Neural progenitor cell (in vitro differentiated cells): ENCODE data around the gene KLRC2. TPM values are rescaled to one million over a fixed set of nuclear protein-coding genes. Genes with fewer than 3 reads are reported as not detected.
"Not testable (repeated sequence)": the region's sequence is repeated elsewhere in the genome, so short reads cannot be mapped to it uniquely, and the experiment has no call there.

Experiments used
- DNase-seq: peaks from one replicate; pipeline ENCODE4 v3.0.0-alpha.2; 2016; ENCODE audit warnings: low spot score
- H2AFZ ChIP-seq: fragments of 200-600 bp; sonication (generic); replicated peaks from 2 replicates; pipeline ENCODE4 v1.6.1; 2016; ENCODE audit warnings: antibody characterized with exemption
- H3F3A ChIP-seq: fragments of 200-600 bp; sonication (generic); 2 replicates; pipeline ENCODE4 v1.6.1; 2016; ENCODE audit warnings: antibody characterized with exemption, low read depth
- H3K27ac ChIP-seq: fragments of 200-600 bp; sonication (generic); 2 replicates; pipeline ENCODE4 v1.5.1; 2016; ENCODE audit warnings: mild to moderate bottlenecking
- H3K27me3 ChIP-seq: fragments of 200-600 bp; sonication (generic); 2 replicates; pipeline ENCODE4 v1.6.1; 2016; ENCODE audit warnings: mild to moderate bottlenecking, moderate library complexity
- H3K36me3 ChIP-seq: fragments of 200-600 bp; sonication (generic); 2 replicates; pipeline ENCODE4 v1.5.1; 2016
- H3K4me1 ChIP-seq: fragments of 200-600 bp; sonication (generic); 2 replicates; pipeline ENCODE4 v1.6.1; 2016; ENCODE audit warnings: mixed run types
- H3K4me2 ChIP-seq: fragments of 200-600 bp; sonication (generic); 2 replicates; pipeline ENCODE4 v1.6.1; 2016
- H3K4me3 ChIP-seq: fragments of 200-600 bp; sonication (generic); 2 replicates; pipeline ENCODE4 v1.5.1; 2016
- H3K79me2 ChIP-seq: fragments of 200-600 bp; sonication (generic); 2 replicates; pipeline ENCODE4 v1.6.1; 2016; ENCODE audit warnings: low read depth
- H3K9ac ChIP-seq: fragments of 200-600 bp; sonication (generic); 2 replicates; pipeline ENCODE4 v1.6.1; 2016
- H3K9me3 ChIP-seq: fragments of 200-600 bp; sonication (generic); 2 replicates; pipeline ENCODE4 v1.5.1; 2016; ENCODE audit warnings: low read depth
- H4K20me1 ChIP-seq: fragments of 200-600 bp; sonication (generic); 2 replicates; pipeline ENCODE4 v1.6.1; 2016; ENCODE audit warnings: low read depth
- H3K27ac Mint-ChIP-seq: 3 replicates; pipeline ENCODE4 v1.8.0; 2021; ENCODE audit warnings: mixed read lengths
- H3K27me3 Mint-ChIP-seq: 2 replicates; pipeline ENCODE4 v1.8.0; 2022; ENCODE audit warnings: low read depth, mild to moderate bottlenecking, inconsistent platforms, moderate library complexity, mixed read lengths; ENCODE audit not compliant: insufficient read depth
- H3K36me3 Mint-ChIP-seq: 3 replicates; pipeline ENCODE4 v1.8.0; 2021; ENCODE audit warnings: mixed read lengths
- H3K4me1 Mint-ChIP-seq: 3 replicates; pipeline ENCODE4 v1.8.0; 2021; ENCODE audit warnings: mixed read lengths
- H3K4me3 Mint-ChIP-seq: 3 replicates; pipeline ENCODE4 v1.8.0; 2021; ENCODE audit warnings: mild to moderate bottlenecking, moderate library complexity, mixed read lengths
- H3K9me3 Mint-ChIP-seq: 3 replicates; pipeline ENCODE4 v1.8.0; 2020; ENCODE audit warnings: mixed read lengths
- EZH2 ChIP-seq: fragments of 200-600 bp; sonication (generic); IDR thresholded peaks from 2 replicates; pipeline ENCODE4 v1.6.1; 2017; ENCODE audit warnings: antibody characterized with exemption, mild to moderate bottlenecking, moderate library complexity
- EZH2phosphoT487 ChIP-seq: fragments of 200-600 bp; sonication (generic); IDR thresholded peaks from 2 replicates; pipeline ENCODE4 v1.6.1; 2017; ENCODE audit warnings: antibody characterized with exemption
- total RNA-seq: library from RNA; depleted of rRNA; stranded (reverse); fragments of >200 nt; gene quantifications from 2 replicates; pipeline ENCODE4 v1.2.3, GENCODE V29; 2015; ENCODE audit warnings: low replicate concordance
- TF ChIP-seq, protein P1 (sequence below): fragments of 200-600 bp; sonication (generic); IDR thresholded peaks from 2 replicates; pipeline ENCODE4 v1.5.1; 2017; ENCODE audit warnings: antibody characterized with exemption, mild to moderate bottlenecking

KLRC2 gene
- total RNA-seq, 1 donor from 2014 or later = not detected

DNA sequence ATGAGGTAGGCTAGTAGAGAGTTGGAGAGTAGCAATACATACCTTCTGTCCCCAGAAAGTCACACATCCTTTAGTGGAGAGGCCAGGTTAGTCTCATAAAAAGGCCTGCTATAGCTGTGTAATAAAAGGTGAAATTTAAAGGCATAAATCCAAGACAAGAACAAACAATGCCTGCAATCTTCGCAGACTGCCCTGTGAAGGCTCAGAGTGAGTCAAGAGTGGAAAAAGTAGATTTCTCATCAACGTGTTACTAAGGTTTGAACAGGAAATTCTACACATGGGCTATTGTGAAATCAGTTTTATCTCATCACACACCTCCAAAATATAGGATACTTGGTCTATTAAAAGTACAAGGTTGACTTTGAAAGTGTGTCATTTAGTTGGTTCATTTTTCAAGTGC lies 17.3 kb upstream of the KLRC2 start, which contains the start of gene KLRC1:
Gene KLRC1, minus strand, starts transcription at position 222 of the 400 bp plus-strand sequence. CDS start 2,221 bp downstream, outside the sequence.
- Mint-ChIP-seq H3K4me1 (no peaks in the 10 kb centered on the region), H3K4me3 (no peak within 1 kb of the TSS), H3K27me3 (no peaks in the 10 kb centered on the region), H3K36me3 (no peaks in the 10 kb centered on the region), H3K27ac (no peak within 1 kb of the TSS), H3K9me3 (peaks cover 18% of the 10 kb centered on the region)
- Histone ChIP-seq H3K79me2 (no peaks in the 10 kb centered on the region), H3K4me1 (no peaks in the 10 kb centered on the region), H4K20me1 (no peaks in the 10 kb centered on the region), H3K4me2 (no peak within 1 kb of the TSS), H3K9me3 (no peaks in the 10 kb centered on the region), H3K9ac (no peak within 1 kb of the TSS), H3K36me3 (no peaks in the 10 kb centered on the region), H3F3A (no peaks in the 10 kb centered on the region), H2AFZ (no peak within 1 kb of the TSS), H3K27ac (no peak within 1 kb of the TSS), H3K4me3 (no peak within 1 kb of the TSS), H3K27me3 (no peaks in the 10 kb centered on the region)
- no peak for DNase-seq
- TF ChIP-seq, protein P1, sequence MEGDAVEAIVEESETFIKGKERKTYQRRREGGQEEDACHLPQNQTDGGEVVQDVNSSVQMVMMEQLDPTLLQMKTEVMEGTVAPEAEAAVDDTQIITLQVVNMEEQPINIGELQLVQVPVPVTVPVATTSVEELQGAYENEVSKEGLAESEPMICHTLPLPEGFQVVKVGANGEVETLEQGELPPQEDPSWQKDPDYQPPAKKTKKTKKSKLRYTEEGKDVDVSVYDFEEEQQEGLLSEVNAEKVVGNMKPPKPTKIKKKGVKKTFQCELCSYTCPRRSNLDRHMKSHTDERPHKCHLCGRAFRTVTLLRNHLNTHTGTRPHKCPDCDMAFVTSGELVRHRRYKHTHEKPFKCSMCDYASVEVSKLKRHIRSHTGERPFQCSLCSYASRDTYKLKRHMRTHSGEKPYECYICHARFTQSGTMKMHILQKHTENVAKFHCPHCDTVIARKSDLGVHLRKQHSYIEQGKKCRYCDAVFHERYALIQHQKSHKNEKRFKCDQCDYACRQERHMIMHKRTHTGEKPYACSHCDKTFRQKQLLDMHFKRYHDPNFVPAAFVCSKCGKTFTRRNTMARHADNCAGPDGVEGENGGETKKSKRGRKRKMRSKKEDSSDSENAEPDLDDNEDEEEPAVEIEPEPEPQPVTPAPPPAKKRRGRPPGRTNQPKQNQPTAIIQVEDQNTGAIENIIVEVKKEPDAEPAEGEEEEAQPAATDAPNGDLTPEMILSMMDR = no peak
- TF ChIP-seq EZH2 (no peak), EZH2phosphoT487 (no peak)

DNA sequence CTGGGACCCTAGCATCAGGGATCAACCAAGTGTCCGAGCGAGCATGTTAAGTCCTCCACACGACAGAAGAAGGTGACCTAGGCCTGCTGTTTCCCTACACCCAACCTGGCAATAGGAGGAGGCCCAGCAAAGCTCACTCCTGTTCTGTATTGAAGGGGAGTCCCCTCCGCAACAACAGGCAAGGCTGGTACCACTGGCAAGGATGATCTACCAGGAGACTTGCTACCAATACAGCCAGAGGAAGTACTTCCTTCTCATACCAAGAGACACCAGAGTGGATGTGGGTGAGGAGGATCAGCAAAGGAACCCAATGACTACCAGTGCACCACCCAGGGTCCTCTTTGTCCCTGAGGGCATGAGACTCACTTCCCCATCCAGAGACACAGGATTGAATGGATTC lies 12.4 kb upstream of the KLRC2 start:
- Histone ChIP-seq H3K9me3 (no peaks in the 10 kb centered on the region), H3K9ac (no peak overlapping the region), H3K36me3 (no peaks in the 10 kb centered on the region), H3K4me2 (no peak overlapping the region), H3F3A (no peaks in the 10 kb centered on the region), H3K4me3 (no peak overlapping the region), H3K4me1 (no peaks in the 10 kb centered on the region), H3K27me3 (no peaks in the 10 kb centered on the region), H3K79me2 (no peaks in the 10 kb centered on the region), H4K20me1 (no peaks in the 10 kb centered on the region), H2AFZ (no peak overlapping the region), H3K27ac (no peak overlapping the region)
- H3K27ac Mint-ChIP-seq = no peak overlapping the region
- H3K4me1 Mint-ChIP-seq = no peaks in the 10 kb centered on the region
- H3K9me3 Mint-ChIP-seq = no peaks in the 10 kb centered on the region
- no peak overlapping the region for H3K4me3 Mint-ChIP-seq
- H3K36me3 Mint-ChIP-seq = no peaks in the 10 kb centered on the region
- no peak for DNase-seq
- H3K27me3 Mint-ChIP-seq = no peaks in the 10 kb centered on the region
- TF ChIP-seq EZH2phosphoT487 = no peak
- TF ChIP-seq EZH2 = no peak
- TF ChIP-seq, protein P1 = no peak

DNA sequence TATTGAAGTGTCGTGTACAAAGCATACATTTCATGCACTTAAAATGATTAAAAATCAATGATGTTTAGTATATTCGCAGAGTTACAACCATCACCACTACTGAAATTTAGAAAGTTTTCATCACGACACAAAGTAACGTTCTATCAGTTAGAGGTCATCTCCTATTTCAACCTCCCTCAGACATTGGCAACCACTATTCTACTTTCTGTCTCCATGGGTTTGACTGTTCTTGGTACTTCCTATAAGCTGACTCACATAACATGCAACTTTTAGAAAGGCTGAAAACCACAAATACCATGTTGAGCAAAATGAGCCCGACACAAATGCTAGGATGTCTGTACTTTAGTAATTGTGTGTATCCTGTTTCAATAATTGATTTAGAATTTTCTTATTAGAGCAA lies 10.2 kb upstream of the KLRC2 start:
- not testable (repeated sequence) for H3K27me3 ChIP-seq, H2AFZ ChIP-seq, H3F3A ChIP-seq, DNase-seq, H3K4me2 ChIP-seq, H4K20me1 ChIP-seq, H3K4me3 ChIP-seq, H3K4me3 Mint-ChIP-seq, H3K9me3 ChIP-seq, H3K4me1 Mint-ChIP-seq, H3K36me3 ChIP-seq, H3K27me3 Mint-ChIP-seq, H3K27ac ChIP-seq, H3K4me1 ChIP-seq, H3K79me2 ChIP-seq, H3K36me3 Mint-ChIP-seq, H3K9me3 Mint-ChIP-seq, H3K27ac Mint-ChIP-seq, H3K9ac ChIP-seq

DNA sequence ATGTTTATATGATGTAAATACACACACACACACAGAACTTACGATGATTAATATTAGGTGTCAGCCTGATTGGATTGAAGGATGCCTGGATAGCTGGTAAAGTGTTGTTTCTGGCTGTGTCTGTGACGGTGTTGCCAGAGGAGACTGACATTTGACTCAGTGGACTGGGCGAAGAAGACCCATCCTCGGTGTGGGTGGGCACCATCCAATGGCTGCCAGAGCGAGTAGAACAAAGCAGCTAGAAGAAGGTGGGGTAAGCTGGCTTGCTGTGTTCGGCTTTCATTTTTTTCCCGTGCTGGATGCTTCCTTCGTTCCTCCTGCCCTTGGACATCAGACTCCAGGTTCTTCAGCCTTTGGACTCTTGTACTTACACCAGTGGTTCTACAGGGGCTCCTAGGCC lies 5.3 kb upstream of the KLRC2 start:
- H4K20me1 ChIP-seq, H3K9me3 ChIP-seq, H3K27me3 Mint-ChIP-seq, H3K27ac Mint-ChIP-seq, H3K4me2 ChIP-seq, H3K4me3 ChIP-seq, H3K9me3 Mint-ChIP-seq, H3K4me3 Mint-ChIP-seq, H3K9ac ChIP-seq, H3K4me1 ChIP-seq, H3K36me3 Mint-ChIP-seq, DNase-seq, H3K79me2 ChIP-seq, H3K36me3 ChIP-seq, H3K4me1 Mint-ChIP-seq, H3F3A ChIP-seq, H3K27me3 ChIP-seq, H3K27ac ChIP-seq: not testable (repeated sequence)
- peak overlapping the region; percentile 2 for H2AFZ ChIP-seq

DNA sequence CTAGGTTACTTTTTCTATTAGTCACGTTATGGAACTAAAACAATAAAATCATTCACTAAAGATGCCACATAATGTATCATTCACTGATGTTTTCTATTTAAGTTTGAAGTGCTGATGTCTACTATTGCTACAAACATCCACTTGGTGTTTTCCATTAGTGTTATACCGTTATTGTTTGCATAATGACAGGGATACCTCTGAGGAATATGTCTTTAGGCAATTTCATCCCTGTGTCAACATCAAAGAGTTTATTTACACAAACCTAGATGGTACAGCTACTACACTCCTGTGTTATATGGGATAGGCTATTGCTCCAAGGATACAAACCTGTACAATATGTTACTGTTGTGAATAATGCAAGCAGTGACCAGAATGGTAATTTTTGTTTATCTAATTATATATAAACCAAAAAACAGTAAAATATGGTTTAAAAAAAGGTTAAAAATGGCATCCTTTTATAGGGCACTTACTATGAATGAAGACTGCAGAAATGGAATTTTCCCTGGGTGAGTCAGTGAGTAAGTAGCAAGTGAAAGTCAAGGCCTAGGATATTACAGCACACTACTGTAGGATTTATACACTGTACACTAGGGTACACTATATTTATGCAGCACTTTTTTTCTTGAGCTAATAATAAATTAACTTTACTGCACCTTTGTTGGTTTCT lies 3.9 kb upstream of the KLRC2 start:
- not testable (repeated sequence) for H3K4me1 ChIP-seq, H3K36me3 Mint-ChIP-seq, H3K27me3 ChIP-seq, H3K27ac ChIP-seq, H3K9ac ChIP-seq, H3K27ac Mint-ChIP-seq, H3K9me3 ChIP-seq, H3K4me2 ChIP-seq, H3F3A ChIP-seq, H3K4me3 ChIP-seq, H3K36me3 ChIP-seq, H4K20me1 ChIP-seq, H2AFZ ChIP-seq, DNase-seq, H3K4me1 Mint-ChIP-seq, H3K79me2 ChIP-seq, H3K27me3 Mint-ChIP-seq, H3K9me3 Mint-ChIP-seq, H3K4me3 Mint-ChIP-seq

DNA sequence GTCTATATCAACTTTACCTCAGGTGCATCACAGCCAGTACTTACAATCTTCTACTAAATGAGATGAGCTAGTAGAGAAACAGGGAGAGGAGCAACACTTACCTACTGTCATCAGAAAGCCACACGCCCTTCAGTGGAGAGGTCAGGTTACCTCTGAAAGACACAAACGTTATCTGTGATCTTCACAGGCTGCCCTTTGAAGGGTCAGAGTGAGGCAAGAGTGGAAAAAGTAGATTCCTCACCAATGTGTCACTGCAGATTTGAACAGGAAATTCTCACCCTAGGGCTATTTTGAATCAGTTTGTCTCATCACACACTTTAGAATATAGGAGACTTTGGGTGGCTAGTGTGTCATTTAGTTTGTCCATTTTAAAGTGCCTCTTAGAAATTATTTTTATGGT lies 1.8 kb upstream of the KLRC2 start:
- H3K9ac ChIP-seq, H3F3A ChIP-seq, H4K20me1 ChIP-seq, H3K27me3 ChIP-seq, H3K27ac ChIP-seq, H3K4me3 Mint-ChIP-seq, DNase-seq, H3K9me3 Mint-ChIP-seq, H3K4me3 ChIP-seq, H3K27ac Mint-ChIP-seq, H3K27me3 Mint-ChIP-seq, H3K4me1 ChIP-seq, H3K36me3 Mint-ChIP-seq, H3K79me2 ChIP-seq, H3K36me3 ChIP-seq, H3K4me1 Mint-ChIP-seq, H2AFZ ChIP-seq, H3K4me2 ChIP-seq, H3K9me3 ChIP-seq: not testable (repeated sequence)
